B cell (primary cell): ENCODE measurements around the gene AHNAK. TPM values are rescaled to one million over a fixed set of nuclear protein-coding genes. Genes with fewer than 3 reads are reported as not detected.

Experiments
- ATAC-seq: fragments of 200-7000 bp; cut with Tn5 transposase; one replicate; pipeline ENCODE4 v1.10.0; 2021; ENCODE audit warnings: low read depth, mild to moderate bottlenecking, moderate number of reproducible peaks, moderate library complexity
- CTCF ChIA-PET: fragments of 350-600 bp; sonication (Branson Sonifier 250); formaldehyde crosslinking; loops from one replicate; lab custom pipeline; 2021; ENCODE audit warnings: antibody characterized with exemption, inconsistent platforms; lab: Charles Lee
- POLR2A ChIA-PET: fragments of 350-600 bp; sonication (Branson Sonifier 250); formaldehyde crosslinking; loops from one replicate; lab custom pipeline; 2021; ENCODE audit warnings: antibody characterized with exemption; lab: Charles Lee
- DNase-seq: peaks from one replicate; pipeline ENCODE4 v3.0.0; 2013
- H2AFZ ChIP-seq: 2 replicates; pipeline ENCODE4 v1.6.1; 2012; ENCODE audit warnings: mild to moderate bottlenecking, low read depth, low read length; ENCODE audit not compliant: insufficient read depth, poor library complexity, severe bottlenecking
- H3K27ac ChIP-seq, 2 donors: 1 replicate in 1 of 2; 2 replicates in 1 of 2; pipeline ENCODE4 v1.5.1; 2012 to 2013; ENCODE audit warnings: low read length in 2 of 2, mild to moderate bottlenecking in 2 of 2, moderate library complexity in 1 of 2
- H3K27me3 ChIP-seq, 4 experiments: fragments of 200-600 bp in 1 of 4; sonication (generic) in 1 of 4; replicated peaks in 1 of 4; 1 replicate in 2 of 4; 2 replicates in 2 of 4; pipeline versions ENCODE4 v1.6.1 to v1.7.0; 2013 to 2016; ENCODE audit warnings: low read length in 3 of 4, mild to moderate bottlenecking in 2 of 4, mixed read lengths in 1 of 4, moderate library complexity in 1 of 4; ENCODE audit not compliant: insufficient read depth in 4 of 4, control insufficient read depth in 3 of 4; ENCODE audit errors: control extremely low read depth in 1 of 4
- H3K36me3 ChIP-seq, 2 experiments: replicated peaks in 1 of 2; 1 replicate in 1 of 2; 2 replicates in 1 of 2; pipeline versions ENCODE4 v1.6.1 to v1.7.1; 2013; ENCODE audit warnings: low read length in 1 of 2; ENCODE audit not compliant: insufficient read depth in 2 of 2, control insufficient read depth in 1 of 2; ENCODE audit errors: control extremely low read depth in 1 of 2, extremely low read depth in 1 of 2
- H3K4me1 ChIP-seq, 2 donors: fragments of 200-600 bp in 1 of 2; sonication (generic) in 1 of 2; 1 replicate in 1 of 2; 2 replicates in 1 of 2; pipeline versions ENCODE4 v1.5.1 to v1.6.1; 2013 to 2017; ENCODE audit warnings: low read length in 2 of 2; ENCODE audit not compliant: control insufficient read depth in 2 of 2, insufficient read depth in 2 of 2
- H3K4me2 ChIP-seq: replicated peaks from 2 replicates; pipeline ENCODE3; 2012; ENCODE audit warnings: mild to moderate bottlenecking, low read depth, low read length; ENCODE audit not compliant: poor library complexity, severe bottlenecking
- H3K4me3 ChIP-seq, 5 experiments: fragments of 200-600 bp in 1 of 5; sonication (generic) in 1 of 5; 1 replicate in 3 of 5; 2 replicates in 2 of 5; pipeline versions ENCODE4 v1.5.1 to v1.7.0; 2011 to 2016; ENCODE audit warnings: low read length in 4 of 5, mild to moderate bottlenecking in 4 of 5, low read depth in 2 of 5, control low read depth in 1 of 5, moderate library complexity in 1 of 5; ENCODE audit not compliant: insufficient read depth in 1 of 5; ENCODE audit errors: control extremely low read depth in 1 of 5, extremely low read depth in 1 of 5
- H3K79me2 ChIP-seq: fragments of 200-600 bp; sonication (generic); one replicate; pipeline ENCODE4 v1.6.0; 2016; ENCODE audit warnings: low read length; ENCODE audit not compliant: control insufficient read depth, insufficient read depth
- H3K9ac ChIP-seq: fragments of 200-600 bp; sonication (generic); 2 replicates; pipeline ENCODE4 v1.6.1; 2017; ENCODE audit warnings: mild to moderate bottlenecking, low read length, moderate library complexity
- H3K9me3 ChIP-seq, 3 donors: one replicate each; pipeline versions ENCODE4 v1.6.1 to v1.7.1; 2013; ENCODE audit warnings: low read length in 2 of 3; ENCODE audit not compliant: control insufficient read depth in 2 of 3, insufficient read depth in 1 of 3; ENCODE audit errors: control extremely low read depth in 1 of 3
- H4K20me1 ChIP-seq: 2 replicates; pipeline ENCODE4 v1.6.0; 2012; ENCODE audit warnings: mild to moderate bottlenecking, low read length; ENCODE audit not compliant: insufficient read depth, control insufficient read depth, poor library complexity, severe bottlenecking
- H3K27ac Mint-ChIP-seq: one replicate; pipeline ENCODE4 v1.8.0; 2021; ENCODE audit warnings: mixed read lengths
- H3K27me3 Mint-ChIP-seq: one replicate; pipeline ENCODE4 v1.8.0; 2021; ENCODE audit warnings: mixed read lengths
- H3K4me1 Mint-ChIP-seq: one replicate; pipeline ENCODE4 v1.8.0; 2021; ENCODE audit warnings: mixed read lengths
- H3K4me3 Mint-ChIP-seq: one replicate; pipeline ENCODE4 v1.8.0; 2021; ENCODE audit warnings: mixed read lengths
- H3K9me3 Mint-ChIP-seq: one replicate; pipeline ENCODE4 v1.8.0; 2022; ENCODE audit warnings: mixed read lengths; ENCODE audit not compliant: insufficient read depth
- EZH2 ChIP-seq: IDR thresholded peaks from 2 replicates; pipeline ENCODE4 v1.6.1; 2012; ENCODE audit warnings: borderline replicate concordance, low read depth, mild to moderate bottlenecking, moderate library complexity, low read length; ENCODE audit not compliant: insufficient read depth, poor library complexity, severe bottlenecking
- WGBS: methylation state at CpG from one replicate; pipeline ENCODE4 v1.1.5; 2013; ENCODE audit warnings: missing lambda C conversion rate; ENCODE audit not compliant: insufficient coverage; 5-methylcytosine and 5-hydroxymethylcytosine counted together
- intact Hi-C: fragments of 100-400 bp; cut with micrococcal nuclease; formaldehyde crosslinking; loops from one replicate; pipeline ENCODE4 v1.10.0; 2022
- polyA plus RNA-seq: library from polyadenylated mRNA; depleted of rRNA; stranded (reverse); fragments of >200 nt; gene quantifications from 2 replicates; pipeline ENCODE4 v1.2.3, GENCODE V29; 2012
- total RNA-seq, 2 donors: library from RNA; stranded (reverse); fragments of 120-200 nt in 1 of 2; gene quantifications; 1 replicate in 1 of 2; 2 replicates in 1 of 2; pipeline versions ENCODE4 v1.2.3 to v1.2.4, GENCODE V29; 2013 to 2022
- TF ChIP-seq, protein P1 (sequence below): fragments of 200-600 bp; IDR thresholded peaks from one replicate; pipeline ENCODE4 v1.8.0; 2022; ENCODE audit warnings: antibody characterized with exemption, mild to moderate bottlenecking

Gene AHNAK
- total and polyA plus RNA-seq, 2 donors (not counting 1 experiment from before 2014, with no cell fraction given), result 63.7 to 229 TPM

- WGBS, result 99% methylated on average over 7 of the region's 8 CpGs
- CTCF ChIA-PET, result interaction anchor here (0.7 to 13.2 kb wide), 7 partner anchors 8 to 173 kb away, joined by 3 to 339 read pairs (median 5); partner anchors contain the start of gene EEF1G
Observed at GRCh38 chr11:62566247-62566646, 19.6 kb upstream of the AHNAK start.

GRCh38 chr11:62565100-62565802 is 18.6 kb upstream of the AHNAK start:
- peaks cover 30% of the 10 kb centered on the region for H4K20me1 ChIP-seq
- peaks cover 0 to 8% of the 10 kb centered on the region in 2 donors for H3K4me1 ChIP-seq
- Mint-ChIP-seq H3K4me1 (peaks cover 21% of the 10 kb centered on the region), H3K9me3 (no peaks in the 10 kb centered on the region), H3K4me3 (no peak overlapping the region), H3K27me3 (no peaks in the 10 kb centered on the region), H3K27ac (peak overlapping the region; percentile 26)
- ChIA-PET CTCF (interaction anchor here (0.6 to 13.2 kb wide), 9 partner anchors 8 to 172 kb away, joined by 3 to 339 read pairs (median 5); partner anchors contain the start of genes EEF1G and TUT1), POLR2A (interaction anchor here (0.6 to 0.7 kb wide), 2 partner anchors 199 to 359 kb away, joined by 3 read pairs; no protein-coding TSS in a partner anchor)
- TF ChIP-seq, protein P1, sequence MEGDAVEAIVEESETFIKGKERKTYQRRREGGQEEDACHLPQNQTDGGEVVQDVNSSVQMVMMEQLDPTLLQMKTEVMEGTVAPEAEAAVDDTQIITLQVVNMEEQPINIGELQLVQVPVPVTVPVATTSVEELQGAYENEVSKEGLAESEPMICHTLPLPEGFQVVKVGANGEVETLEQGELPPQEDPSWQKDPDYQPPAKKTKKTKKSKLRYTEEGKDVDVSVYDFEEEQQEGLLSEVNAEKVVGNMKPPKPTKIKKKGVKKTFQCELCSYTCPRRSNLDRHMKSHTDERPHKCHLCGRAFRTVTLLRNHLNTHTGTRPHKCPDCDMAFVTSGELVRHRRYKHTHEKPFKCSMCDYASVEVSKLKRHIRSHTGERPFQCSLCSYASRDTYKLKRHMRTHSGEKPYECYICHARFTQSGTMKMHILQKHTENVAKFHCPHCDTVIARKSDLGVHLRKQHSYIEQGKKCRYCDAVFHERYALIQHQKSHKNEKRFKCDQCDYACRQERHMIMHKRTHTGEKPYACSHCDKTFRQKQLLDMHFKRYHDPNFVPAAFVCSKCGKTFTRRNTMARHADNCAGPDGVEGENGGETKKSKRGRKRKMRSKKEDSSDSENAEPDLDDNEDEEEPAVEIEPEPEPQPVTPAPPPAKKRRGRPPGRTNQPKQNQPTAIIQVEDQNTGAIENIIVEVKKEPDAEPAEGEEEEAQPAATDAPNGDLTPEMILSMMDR, result no peak
- TF ChIP-seq EZH2, result no peak
- ATAC-seq (no peak), DNase-seq (no peak)
- H2AFZ ChIP-seq, result no peak overlapping the region
- H3K79me2 ChIP-seq, result peaks cover 13% of the 10 kb centered on the region
- no peaks in the 10 kb centered on the region for H3K27me3 ChIP-seq
- no peak overlapping the region for H3K4me3 ChIP-seq
- no peak overlapping the region for H3K27ac ChIP-seq
- no peak overlapping the region for H3K4me2 ChIP-seq
- H3K9me3 ChIP-seq, result no peaks in the 10 kb centered on the region
- intact Hi-C loops, result no loop called here
- no peak overlapping the region for H3K9ac ChIP-seq
- WGBS, result 63% methylated on average over 2 of the region's 5 CpGs
- peaks cover 14 to 64% of the 10 kb centered on the region in 2 experiments for H3K36me3 ChIP-seq

More at GRCh38 chr11:62566247-62566646, 19.6 kb upstream of the AHNAK start:
- H3K4me1 ChIP-seq, result no peaks in the 10 kb centered on the region
- no peak overlapping the region for H3K4me3 ChIP-seq
- intact Hi-C loops, result no loop called here
- H2AFZ ChIP-seq, result no peak overlapping the region
- no peaks in the 10 kb centered on the region for H3K9me3 ChIP-seq
- DNase-seq (no peak), ATAC-seq (no peak)
- H3K36me3 ChIP-seq, result peaks cover 18 to 67% of the 10 kb centered on the region in 2 experiments
- no peaks in the 10 kb centered on the region for H3K9me3 Mint-ChIP-seq
- peaks cover 16% of the 10 kb centered on the region for H3K79me2 ChIP-seq
- H3K27ac ChIP-seq, result no peak overlapping the region
- H3K27me3 Mint-ChIP-seq, result no peaks in the 10 kb centered on the region
- H3K4me1 Mint-ChIP-seq, result peaks cover 22% of the 10 kb centered on the region
- no peak overlapping the region for H3K9ac ChIP-seq
- no peak overlapping the region for H3K27ac Mint-ChIP-seq
- no peaks in the 10 kb centered on the region for H3K27me3 ChIP-seq
- POLR2A ChIA-PET, result no interaction called here
- no peak overlapping the region for H3K4me3 Mint-ChIP-seq
- no peak for TF ChIP-seq EZH2
- TF ChIP-seq, protein P1, result no peak
- H4K20me1 ChIP-seq, result peaks cover 23% of the 10 kb centered on the region
- no peak overlapping the region for H3K4me2 ChIP-seq
